ENCODE measurements around the gene ZNRD2. TPM values are rescaled to one million over a fixed set of nuclear protein-coding genes. Genes with fewer than 3 reads are reported as not detected.

Gene ZNRD2
- polyA plus RNA-seq, 3 donors, result 48.5 to 65.1 (median 56.2) TPM

DNA sequence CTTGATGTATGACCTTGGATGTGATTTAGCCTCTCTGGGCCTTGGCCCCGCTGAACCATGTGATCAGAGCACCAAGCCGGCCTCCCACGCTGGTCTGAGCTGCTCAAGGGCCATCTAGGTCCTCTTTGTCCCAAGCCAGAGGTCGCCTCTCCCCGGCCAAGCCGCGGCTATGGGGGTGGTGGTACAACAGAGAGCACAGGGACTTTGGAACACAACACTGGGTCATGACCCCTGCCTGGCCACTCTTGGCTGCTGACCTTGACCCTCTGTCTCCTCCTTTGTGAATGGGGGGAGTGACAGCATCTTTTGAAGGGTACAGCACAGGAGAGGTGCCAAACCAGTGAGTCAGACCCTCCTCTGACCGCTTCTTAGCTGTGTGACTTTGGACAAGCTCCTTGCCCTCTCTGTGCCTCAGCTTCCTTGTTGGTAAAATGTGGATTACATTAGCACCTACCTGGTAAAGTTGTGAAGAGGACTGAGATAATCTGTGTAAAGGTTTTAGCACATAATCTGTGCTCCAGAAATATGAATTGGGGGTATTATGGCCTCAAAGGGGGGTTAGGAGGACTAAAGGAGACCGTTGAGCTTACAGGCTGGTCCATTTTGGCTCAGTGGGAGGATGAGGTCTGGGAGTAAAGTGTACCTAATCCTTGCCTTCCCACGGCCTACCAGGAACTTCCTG lies 40.7 kb upstream of the ZNRD2 start:
- Histone ChIP-seq H3K27ac (ENCODE audit: low read depth in 1 of 2, low read length in 2 of 2) (no peak overlapping the region), H3K79me2 (ENCODE audit: insufficient read depth, low read length) (peaks cover 20% of the 10 kb centered on the region), H4K20me1 (ENCODE audit: insufficient read depth, low read length) (peaks cover 49% of the 10 kb centered on the region), H3K36me3 (replicated peaks in 1 of 2; ENCODE audit: control insufficient read depth in 1 of 2, insufficient read depth in 2 of 2, low read length in 2 of 2) (peaks cover 54 to 77% of the 10 kb centered on the region in 2 donors), H3K9ac (ENCODE audit: insufficient read depth, low read length, poor library complexity, severe bottlenecking) (no peak overlapping the region), H3K4me3 (replicated peaks in 1 of 3; ENCODE audit: low read depth in 2 of 3, low read length in 3 of 3) (no peak overlapping the region), H2AFZ (ENCODE audit: insufficient read depth, low read depth, low read length, poor library complexity, severe bottlenecking) (no peak overlapping the region), H3K27me3 (ENCODE audit: control insufficient read depth in 2 of 2, insufficient read depth in 2 of 2, low read length in 2 of 2) (no peaks in the 10 kb centered on the region), H3K4me2 (replicated peaks; ENCODE audit: extremely low read depth, low read length, poor library complexity, severe bottlenecking) (no peak overlapping the region), H3K4me1 (ENCODE audit: control insufficient read depth in 1 of 2, insufficient read depth in 2 of 2, low read length in 2 of 2) (peaks cover 13 to 18% of the 10 kb centered on the region in 2 donors), H3K9me3 (replicated peaks in 1 of 2; ENCODE audit: control insufficient read depth in 1 of 2, insufficient read depth in 1 of 2, low read length in 2 of 2) (no peaks in the 10 kb centered on the region)
- Mint-ChIP-seq H3K36me3 (peaks cover 53 to 71% of the 10 kb centered on the region in 2 donors), H3K9me3 (no peaks in the 10 kb centered on the region), H3K4me3 (no peak overlapping the region), H3K27me3 (ENCODE audit: low read depth in 3 of 3) (peaks cover 0 to 4% (median 0%) of the 10 kb centered on the region in 3 donors), H3K27ac (no peak overlapping the region), H3K4me1 (peaks cover 14% of the 10 kb centered on the region)
- intact Hi-C loops (cut with micrococcal nuclease), result loop anchor here in 1 of 2 donors (10.0 kb wide), 1 partner anchor 265 kb away; the partner anchor contains the start of gene POLA2
- WGBS (ENCODE audit: insufficient coverage), result 86% methylated on average over 4 of the region's 10 CpGs
- DNase-seq, result peak in 1 of 3 donors; percentile 4
- no peak for TF ChIP-seq CTCF (IDR thresholded peaks at IDR 0.05)

DNA sequence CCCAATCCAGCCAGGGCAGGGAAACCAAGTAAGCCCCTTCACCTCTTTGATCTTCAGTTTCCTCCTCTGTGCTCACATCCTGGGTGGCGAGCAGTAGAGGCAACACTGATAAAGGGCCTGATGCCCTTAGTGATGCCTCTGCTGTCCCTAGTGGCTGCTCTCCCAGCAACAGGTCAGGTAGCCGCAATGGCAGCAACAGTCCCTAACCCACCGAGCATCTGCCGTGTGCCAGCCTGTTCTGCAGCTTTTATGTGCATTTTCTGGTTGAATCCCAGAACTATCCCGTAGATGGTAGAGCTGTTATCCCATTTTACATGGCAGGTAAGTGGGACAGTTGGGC lies 40.1 kb upstream of the ZNRD2 start:
- H3K79me2 ChIP-seq (ENCODE audit: insufficient read depth, low read length), result peaks cover 19% of the 10 kb centered on the region
- no peak overlapping the region for H3K4me3 Mint-ChIP-seq

More for the DNA sequence above, 40.1 kb upstream of the ZNRD2 start:
- Mint-ChIP-seq H3K27me3 (ENCODE audit: low read depth in 3 of 3) (peaks cover 0 to 4% (median 0%) of the 10 kb centered on the region in 3 donors), H3K4me1 (peaks cover 14% of the 10 kb centered on the region), H3K27ac (peak overlapping the region in 1 of 7 donors; percentile 19), H3K9me3 (no peaks in the 10 kb centered on the region), H3K36me3 (peaks cover 58 to 76% of the 10 kb centered on the region in 2 donors)
- Histone ChIP-seq H3K27ac (ENCODE audit: low read depth in 1 of 2, low read length in 2 of 2) (no peak overlapping the region), H4K20me1 (ENCODE audit: insufficient read depth, low read length) (peaks cover 52% of the 10 kb centered on the region), H2AFZ (ENCODE audit: insufficient read depth, low read depth, low read length, poor library complexity, severe bottlenecking) (no peak overlapping the region), H3K36me3 (replicated peaks in 1 of 2; ENCODE audit: control insufficient read depth in 1 of 2, insufficient read depth in 2 of 2, low read length in 2 of 2) (peaks cover 59 to 82% of the 10 kb centered on the region in 2 donors), H3K27me3 (ENCODE audit: control insufficient read depth in 2 of 2, insufficient read depth in 2 of 2, low read length in 2 of 2) (no peaks in the 10 kb centered on the region), H3K4me1 (ENCODE audit: control insufficient read depth in 1 of 2, insufficient read depth in 2 of 2, low read length in 2 of 2) (peaks cover 13 to 17% of the 10 kb centered on the region in 2 donors), H3K4me3 (replicated peaks in 1 of 3; ENCODE audit: low read depth in 2 of 3, low read length in 3 of 3) (no peak overlapping the region), H3K9me3 (replicated peaks in 1 of 2; ENCODE audit: control insufficient read depth in 1 of 2, insufficient read depth in 1 of 2, low read length in 2 of 2) (no peaks in the 10 kb centered on the region), H3K9ac (ENCODE audit: insufficient read depth, low read length, poor library complexity, severe bottlenecking) (no peak overlapping the region), H3K4me2 (replicated peaks; ENCODE audit: extremely low read depth, low read length, poor library complexity, severe bottlenecking) (no peak overlapping the region)
- 85% methylated on average over 4 of the region's 5 CpGs for WGBS (ENCODE audit: insufficient coverage)
- peak in 1 of 3 donors; percentile 4 for DNase-seq
- intact Hi-C loops (cut with micrococcal nuclease), result loop anchor here in 1 of 2 donors (10.0 kb wide), 1 partner anchor 265 kb away; the partner anchor contains the start of gene POLA2
- TF ChIP-seq CTCF (IDR thresholded peaks at IDR 0.05), result no peak
